Measurements from ENCODE around the gene AP1S2. TPM values are rescaled to one million over a fixed set of nuclear protein-coding genes. Genes with fewer than 3 reads are reported as not detected.
"Not testable (repeated sequence)": the region's sequence is repeated elsewhere in the genome, so short reads cannot be mapped to it uniquely, and the experiment has no call there.

Gene AP1S2
- total and polyA plus RNA-seq, 2 of the 8 experiments (the other 6 are each of a cell fraction or from before 2014, with no cell fraction given): 88.2 to 237 TPM

DNA sequence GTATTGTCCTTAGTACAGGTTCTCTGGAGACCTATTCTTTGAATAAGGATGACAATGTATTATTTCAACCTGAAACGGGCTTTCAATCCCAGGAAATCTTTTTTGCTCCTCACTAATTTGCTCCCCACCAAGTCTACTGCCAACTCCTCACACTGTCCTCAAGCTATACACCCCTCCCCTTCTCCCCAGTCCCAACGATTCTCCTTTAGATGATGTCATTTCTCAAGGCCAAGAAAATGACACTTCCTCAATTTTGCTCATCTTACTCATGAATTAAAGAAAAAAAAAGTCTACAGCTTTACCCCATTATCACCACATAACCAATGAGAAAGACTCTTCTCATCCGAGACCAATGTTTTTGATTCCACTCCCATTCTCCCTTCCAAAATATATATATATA, 20.6 kb downstream of the AP1S2 start (continued):
- no peak for TF ChIP-seq MAFK (IDR thresholded peaks at IDR 0.05; ENCODE audit: low read depth, low read length)
- no peak for TF ChIP-seq PHF8 (conservative IDR thresholded peaks at IDR 0.05; ENCODE audit: low read depth, low read length)

DNA sequence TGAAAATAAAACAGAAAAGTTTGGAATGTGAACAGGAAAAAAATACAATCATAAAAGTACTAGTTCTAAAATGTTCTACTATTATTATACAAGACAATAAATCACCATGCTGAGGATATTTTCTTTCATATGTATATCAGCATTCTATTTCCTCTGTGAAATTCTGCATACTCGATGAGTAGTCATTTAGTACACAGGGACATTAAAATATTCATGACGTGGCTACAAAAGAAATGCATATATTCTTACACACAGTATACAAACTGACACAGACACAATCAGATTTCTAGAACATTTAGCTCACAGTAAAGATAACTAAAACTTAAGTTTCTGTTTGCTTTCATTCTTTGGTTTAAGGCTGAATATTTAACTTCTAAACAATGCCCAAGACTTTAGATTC, 23.3 kb downstream of the AP1S2 start:
- H2BK120ac ChIP-seq (replicated peaks; ENCODE audit: low read depth, low read length); H3K27ac ChIP-seq (ENCODE audit: low read depth, low read length); H3K56ac ChIP-seq (replicated peaks; ENCODE audit: insufficient read length, low read depth, low read length); H4K8ac ChIP-seq (ENCODE audit: extremely low read depth, insufficient read depth, low read length); H2BK15ac ChIP-seq (ENCODE audit: low read length); H3K14ac ChIP-seq (ENCODE audit: insufficient read length); H3K23me2 ChIP-seq (ENCODE audit: low read depth, low read length); H3K79me1 ChIP-seq (ENCODE audit: low read depth, low read length); H3K9ac ChIP-seq (replicated peaks in 1 of 4; ENCODE audit: extremely low read depth in 1 of 4, low read depth in 3 of 4, low read length in 3 of 4); H3K9me3 ChIP-seq (ENCODE audit: insufficient read depth in 2 of 2, low read depth in 1 of 2, low read length in 1 of 2); H4K5ac ChIP-seq (ENCODE audit: insufficient read length, low read depth, low read length); H4K20me1 ChIP-seq (replicated peaks in 1 of 2; ENCODE audit: control insufficient read depth in 1 of 2, insufficient read depth in 2 of 2, low read length in 2 of 2); H4K91ac ChIP-seq (replicated peaks; ENCODE audit: insufficient read length, low read length); H2AFZ ChIP-seq (ENCODE audit: low read length); H2BK20ac ChIP-seq (ENCODE audit: low read length); H3K4me1 ChIP-seq (replicated peaks in 1 of 4; ENCODE audit: control insufficient read depth in 3 of 4, insufficient read depth in 4 of 4, low read length in 3 of 4); H2BK12ac ChIP-seq (ENCODE audit: low read depth, low read length); H3K18ac ChIP-seq (ENCODE audit: extremely low read depth, low read length); H3K4ac ChIP-seq (replicated peaks; ENCODE audit: insufficient read length, low read depth, low read length); FAIRE-seq; H3K4me2 ChIP-seq (ENCODE audit: insufficient read depth in 1 of 2, low read depth in 2 of 2, low read length in 2 of 2); H2BK5ac ChIP-seq (ENCODE audit: low read depth, low read length); CTCF ChIA-PET (ENCODE audit: partially characterized antibody); H2AK5ac ChIP-seq (ENCODE audit: low read depth, low read length); H3K4me3 ChIP-seq (ENCODE audit: extremely low read depth in 1 of 4, insufficient read depth in 2 of 4, low read depth in 3 of 4, low read length in 4 of 4); H3K23ac ChIP-seq (ENCODE audit: insufficient read length); POLR2A ChIA-PET (ENCODE audit: partially characterized antibody); DNase-seq (ENCODE audit: low read depth in 1 of 2, low spot score in 2 of 2); H3K27me3 ChIP-seq (replicated peaks in 1 of 4; ENCODE audit: control insufficient read depth in 3 of 4, extremely low read depth in 1 of 4, insufficient read depth in 3 of 4, low read length in 3 of 4): not testable (repeated sequence)
- Histone ChIP-seq H3K36me3 (ENCODE audit: control insufficient read depth in 2 of 4, insufficient read depth in 4 of 4, low read length in 3 of 4) (peaks cover 0 to 65% (median 1%) of the 10 kb centered on the region in 4 experiments; a peak in 5 of 8 replicates), H3K79me2 (ENCODE audit: control insufficient read depth in 1 of 2, insufficient read depth in 2 of 2, low read length in 2 of 2) (peaks cover 0 to 30% of the 10 kb centered on the region in 2 experiments; a peak in 2 of 4 replicates)
- WGBS, 2 experiments (ENCODE audit: extremely low coverage in 1 of 2, insufficient coverage in 1 of 2, insufficient read length in 1 of 2, insufficient replicate concordance in 2 of 2, low coverage in 1 of 2, low lambda C conversion rate in 2 of 2, missing lambda C conversion rate in 1 of 2): no CpG with 5 or more reads among the region's 2 CpGs
